ENCODE data around the gene DCLK1. TPM values are rescaled to one million over a fixed set of nuclear protein-coding genes. Genes with fewer than 3 reads are reported as not detected.

DCLK1 gene
- total RNA-seq, 1 experiment from 2014 or later, result not detected

DNA sequence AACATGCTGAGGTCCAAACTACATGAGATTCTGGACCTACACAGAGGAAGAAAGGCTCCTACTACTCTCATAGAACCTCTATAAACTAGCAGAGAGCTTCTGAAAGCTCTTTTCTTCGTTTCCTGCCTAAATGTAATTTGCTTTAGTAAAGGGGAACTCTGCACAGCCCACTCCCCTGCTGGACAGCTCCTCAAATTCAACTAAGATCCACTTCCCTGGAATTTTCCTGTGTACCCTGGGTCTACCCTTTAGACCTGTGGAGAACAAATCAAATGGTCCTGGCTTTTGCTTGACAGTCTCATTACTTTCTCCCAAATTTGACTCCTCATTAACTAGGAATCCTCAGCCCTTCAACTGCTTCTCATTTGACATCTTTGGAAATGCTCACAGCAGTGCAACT is 3.5 kb upstream of the DCLK1 start:
- peaks cover 3% of the 10 kb centered on the region for H3K27me3 Mint-ChIP-seq (ENCODE audit: insufficient read depth, unreplicated experiment)
- H3K27ac Mint-ChIP-seq (ENCODE audit: unreplicated experiment), result no peak overlapping the region
- no TSS peak for BruUV-seq (replicated peaks)
- CTCF ChIA-PET, result no interaction called here
- H3K36me3 ChIP-seq (ENCODE audit: control insufficient read depth, insufficient read depth, low read length), result no peaks in the 10 kb centered on the region
- no peaks in the 10 kb centered on the region for H3K4me1 Mint-ChIP-seq (ENCODE audit: low read depth, unreplicated experiment)
- no peak for DNase-seq
- no peak overlapping the region for H3K4me3 Mint-ChIP-seq (ENCODE audit: unreplicated experiment)
- TF ChIP-seq, protein P1, sequence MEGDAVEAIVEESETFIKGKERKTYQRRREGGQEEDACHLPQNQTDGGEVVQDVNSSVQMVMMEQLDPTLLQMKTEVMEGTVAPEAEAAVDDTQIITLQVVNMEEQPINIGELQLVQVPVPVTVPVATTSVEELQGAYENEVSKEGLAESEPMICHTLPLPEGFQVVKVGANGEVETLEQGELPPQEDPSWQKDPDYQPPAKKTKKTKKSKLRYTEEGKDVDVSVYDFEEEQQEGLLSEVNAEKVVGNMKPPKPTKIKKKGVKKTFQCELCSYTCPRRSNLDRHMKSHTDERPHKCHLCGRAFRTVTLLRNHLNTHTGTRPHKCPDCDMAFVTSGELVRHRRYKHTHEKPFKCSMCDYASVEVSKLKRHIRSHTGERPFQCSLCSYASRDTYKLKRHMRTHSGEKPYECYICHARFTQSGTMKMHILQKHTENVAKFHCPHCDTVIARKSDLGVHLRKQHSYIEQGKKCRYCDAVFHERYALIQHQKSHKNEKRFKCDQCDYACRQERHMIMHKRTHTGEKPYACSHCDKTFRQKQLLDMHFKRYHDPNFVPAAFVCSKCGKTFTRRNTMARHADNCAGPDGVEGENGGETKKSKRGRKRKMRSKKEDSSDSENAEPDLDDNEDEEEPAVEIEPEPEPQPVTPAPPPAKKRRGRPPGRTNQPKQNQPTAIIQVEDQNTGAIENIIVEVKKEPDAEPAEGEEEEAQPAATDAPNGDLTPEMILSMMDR (IDR thresholded peaks at IDR 0.05; ENCODE audit: insufficient read depth in 1 of 2, low read depth in 1 of 2, low read length in 1 of 2, severe bottlenecking in 1 of 2, unreplicated experiment in 1 of 2), result no peak
- no peaks in the 10 kb centered on the region for H3K9me3 ChIP-seq
- H3K4me1 ChIP-seq, result no peaks in the 10 kb centered on the region
- no peak overlapping the region for H3K4me3 ChIP-seq (ENCODE audit: low read depth, low read length)
- POLR2A ChIA-PET, result no interaction called here
- intact Hi-C loops (cut with micrococcal nuclease; ENCODE audit: unreplicated experiment), result no loop called here
- no peaks in the 10 kb centered on the region for H3K36me3 Mint-ChIP-seq (ENCODE audit: insufficient read depth, unreplicated experiment)
- no peaks in the 10 kb centered on the region for H3K27me3 ChIP-seq (replicated peaks; ENCODE audit: control insufficient read depth, insufficient read depth, low read length)
- H3K9me3 Mint-ChIP-seq (ENCODE audit: unreplicated experiment), result no peaks in the 10 kb centered on the region

DNA sequence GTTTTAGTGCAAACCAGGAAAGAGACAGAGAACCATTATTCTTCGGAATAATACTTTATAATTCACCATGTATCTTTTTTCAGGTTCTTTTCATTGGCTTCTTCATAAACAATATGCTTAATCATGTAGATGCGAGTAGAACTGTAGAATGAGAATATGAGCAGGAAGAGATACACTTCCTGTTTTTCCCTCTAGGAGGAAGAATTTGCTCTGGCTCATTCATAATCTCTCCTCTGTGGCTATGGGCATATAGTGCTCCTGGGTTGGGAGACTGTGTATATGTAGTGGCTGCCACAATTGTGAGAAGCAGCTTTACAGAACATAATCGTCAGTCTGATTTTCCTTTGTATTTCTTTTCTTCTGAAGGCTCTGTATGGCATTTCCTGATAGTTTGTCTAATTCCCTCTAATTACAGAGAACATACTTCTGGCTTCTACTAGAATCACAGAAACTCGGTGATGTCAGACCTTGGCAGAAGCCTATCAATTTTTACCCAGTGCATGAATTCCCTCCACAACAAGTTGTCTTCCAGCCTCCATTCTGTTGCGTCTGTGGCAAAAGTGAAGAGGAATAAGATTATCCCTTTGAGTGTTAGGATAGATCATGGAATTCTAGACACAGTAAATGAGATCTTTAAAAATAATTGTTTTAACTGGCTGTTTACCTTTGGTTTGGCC is 2.9 kb upstream of the DCLK1 start:
- H3K27ac Mint-ChIP-seq (ENCODE audit: unreplicated experiment), result no peak overlapping the region
- TF ChIP-seq, protein P1 (IDR thresholded peaks at IDR 0.05; ENCODE audit: insufficient read depth in 1 of 2, low read depth in 1 of 2, low read length in 1 of 2, severe bottlenecking in 1 of 2, unreplicated experiment in 1 of 2), result no peak
- H3K4me1 Mint-ChIP-seq (ENCODE audit: low read depth, unreplicated experiment), result no peaks in the 10 kb centered on the region
- DNase-seq, result no peak
- H3K36me3 ChIP-seq (ENCODE audit: control insufficient read depth, insufficient read depth, low read length), result no peaks in the 10 kb centered on the region
- BruUV-seq (replicated peaks), result no TSS peak
- H3K9me3 ChIP-seq, result no peaks in the 10 kb centered on the region
- H3K9me3 Mint-ChIP-seq (ENCODE audit: unreplicated experiment), result no peaks in the 10 kb centered on the region
- H3K36me3 Mint-ChIP-seq (ENCODE audit: insufficient read depth, unreplicated experiment), result no peaks in the 10 kb centered on the region
- intact Hi-C loops (cut with micrococcal nuclease; ENCODE audit: unreplicated experiment), result no loop called here
- H3K4me1 ChIP-seq, result no peaks in the 10 kb centered on the region
- peaks cover 3% of the 10 kb centered on the region for H3K27me3 Mint-ChIP-seq (ENCODE audit: insufficient read depth, unreplicated experiment)
- POLR2A ChIA-PET, result no interaction called here
- no peak overlapping the region for H3K4me3 ChIP-seq (ENCODE audit: low read depth, low read length)
- CTCF ChIA-PET, result no interaction called here
- H3K4me3 Mint-ChIP-seq (ENCODE audit: unreplicated experiment), result no peak overlapping the region
- H3K27me3 ChIP-seq (replicated peaks; ENCODE audit: control insufficient read depth, insufficient read depth, low read length), result no peaks in the 10 kb centered on the region

DNA sequence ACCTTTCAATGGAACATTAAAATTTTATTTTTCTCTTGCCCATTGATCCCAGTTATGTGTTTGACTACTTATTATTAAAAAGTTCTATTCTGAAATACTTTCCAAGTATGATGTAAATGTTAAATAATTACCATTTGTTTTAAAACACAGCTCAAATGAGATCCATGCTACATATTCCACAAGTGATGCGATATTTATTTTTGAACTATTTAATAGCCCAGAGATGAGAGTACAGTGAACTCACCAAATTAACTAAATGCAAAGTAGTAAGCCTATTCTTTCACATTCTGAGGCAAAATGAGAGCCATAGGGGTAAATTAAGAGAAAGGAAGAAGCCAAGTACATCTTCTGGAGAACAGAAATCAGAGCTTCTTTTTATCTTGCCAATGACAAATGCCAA is 1.2 kb upstream of the DCLK1 start:
- H3K4me3 ChIP-seq (ENCODE audit: low read depth, low read length), result no peak overlapping the region
- no peaks in the 10 kb centered on the region for H3K27me3 ChIP-seq (replicated peaks; ENCODE audit: control insufficient read depth, insufficient read depth, low read length)
- no peak overlapping the region for H3K4me3 Mint-ChIP-seq (ENCODE audit: unreplicated experiment)
- no peaks in the 10 kb centered on the region for H3K9me3 ChIP-seq
- no peaks in the 10 kb centered on the region for H3K4me1 Mint-ChIP-seq (ENCODE audit: low read depth, unreplicated experiment)
- no peaks in the 10 kb centered on the region for H3K9me3 Mint-ChIP-seq (ENCODE audit: unreplicated experiment)
- H3K36me3 ChIP-seq (ENCODE audit: control insufficient read depth, insufficient read depth, low read length), result no peaks in the 10 kb centered on the region
- TF ChIP-seq, protein P1 (IDR thresholded peaks at IDR 0.05; ENCODE audit: insufficient read depth in 1 of 2, low read depth in 1 of 2, low read length in 1 of 2, severe bottlenecking in 1 of 2, unreplicated experiment in 1 of 2), result no peak
- H3K36me3 Mint-ChIP-seq (ENCODE audit: insufficient read depth, unreplicated experiment), result no peaks in the 10 kb centered on the region
- peaks cover 3% of the 10 kb centered on the region for H3K27me3 Mint-ChIP-seq (ENCODE audit: insufficient read depth, unreplicated experiment)
- H3K4me1 ChIP-seq, result no peaks in the 10 kb centered on the region
- intact Hi-C loops (cut with micrococcal nuclease; ENCODE audit: unreplicated experiment), result no loop called here
- no peak overlapping the region for H3K27ac Mint-ChIP-seq (ENCODE audit: unreplicated experiment)
- BruUV-seq (replicated peaks), result no TSS peak
- DNase-seq, result no peak
- POLR2A ChIA-PET, result no interaction called here
- CTCF ChIA-PET, result no interaction called here
